ENCODE results near the gene CCDC97.
A peak's percentile ranks its signal among the peaks of the same experiment; 100 is the strongest.
"Not testable (repeated sequence)": the region's sequence is repeated elsewhere in the genome, so short reads cannot be mapped to it uniquely, and the experiment has no call there.

The CCDC97 gene

DNA sequence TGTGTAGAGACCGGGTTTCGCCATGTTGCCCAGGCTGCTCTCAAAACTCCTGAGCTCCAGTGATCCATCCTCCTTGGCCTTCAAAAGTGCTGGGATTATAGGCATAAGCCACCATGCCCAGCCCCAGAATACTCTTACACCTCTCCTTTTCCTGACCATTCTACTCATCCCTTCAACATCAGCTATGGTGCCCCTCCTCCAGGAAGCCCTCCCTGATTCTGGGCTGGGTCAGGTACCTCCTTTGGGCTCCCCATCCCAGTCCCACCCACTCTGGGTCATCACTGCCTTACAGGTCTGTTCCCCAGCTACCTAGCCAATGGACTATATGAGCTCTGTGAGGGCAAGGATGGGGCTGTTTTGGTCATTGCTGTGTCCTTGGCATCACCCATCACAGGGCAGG is 34.2 kb downstream of the CCDC97 start:
- DNase-seq: no peak

GRCh38 chr19:41346916-41347315 is 36.9 kb downstream of the CCDC97 start:
- DNase-seq: not testable (repeated sequence)

GRCh38 chr19:41350735-41351338 is 40.9 kb downstream of the CCDC97 start:
- DNase-seq: no peak

GRCh38 chr19:41351339-41352245 is 41.6 kb downstream of the CCDC97 start:
- peak; percentile 80 for DNase-seq

DNA sequence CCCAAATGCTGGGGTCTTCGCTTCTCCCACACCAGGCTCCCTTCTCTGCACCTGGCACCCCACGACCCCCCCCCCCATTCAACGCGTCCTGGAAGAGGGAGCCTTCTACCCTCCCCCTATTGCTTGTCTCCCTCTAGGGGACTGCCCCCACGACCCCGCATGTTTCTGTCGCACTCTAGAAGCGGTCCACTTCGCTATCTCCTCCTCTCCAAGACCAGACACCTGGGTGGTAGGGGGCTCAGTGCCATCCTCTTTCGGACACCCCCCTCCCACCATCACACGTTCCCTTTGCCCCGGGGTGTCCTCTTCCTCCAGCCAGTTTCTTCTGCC is 42.3 kb downstream of the CCDC97 start:
- DNase-seq: no peak

DNA sequence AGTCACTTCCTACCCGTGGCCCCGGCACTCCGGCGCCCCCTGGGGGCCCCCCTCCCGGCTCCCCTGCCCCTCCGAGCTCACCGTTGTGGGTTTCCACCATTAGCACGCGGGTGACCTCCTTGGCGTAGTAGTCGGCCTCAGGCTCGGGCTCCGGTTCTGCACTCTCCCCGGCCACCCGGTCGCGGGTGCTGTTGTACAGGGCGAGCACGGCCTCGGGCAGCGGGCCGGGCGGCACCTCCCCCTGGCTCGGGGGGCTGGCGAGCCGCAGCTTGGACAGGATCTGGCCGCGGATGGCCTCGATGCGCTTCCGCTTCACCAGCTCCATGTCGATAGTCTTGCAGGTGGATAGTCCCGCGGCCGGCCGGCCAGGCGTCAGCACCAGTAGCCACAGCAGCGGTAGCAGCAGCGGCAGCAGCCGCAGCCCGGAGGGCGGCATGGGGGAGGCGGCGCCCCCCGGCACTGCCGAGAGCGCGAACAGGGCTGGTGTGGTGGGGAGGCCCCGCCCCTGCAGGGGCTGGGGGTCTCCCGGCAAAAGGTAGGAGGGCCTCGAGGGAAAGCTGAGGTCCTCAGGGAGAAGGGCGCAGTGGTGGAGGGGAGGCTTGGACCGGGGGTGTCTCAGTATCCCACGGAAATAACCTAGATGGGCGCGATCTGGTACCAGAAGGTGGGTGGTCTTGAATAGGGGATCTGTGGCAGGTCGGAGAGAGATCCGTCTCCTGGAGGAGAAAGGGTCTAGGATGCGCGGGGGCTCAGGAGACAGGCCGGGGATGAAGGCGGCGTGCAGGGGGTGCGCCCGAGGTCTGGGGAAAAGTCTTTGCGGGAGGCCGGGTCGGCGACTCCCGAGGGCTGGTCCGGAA is 42.9 kb downstream of the CCDC97 start:
- peak; percentile 83 for DNase-seq

DNA sequence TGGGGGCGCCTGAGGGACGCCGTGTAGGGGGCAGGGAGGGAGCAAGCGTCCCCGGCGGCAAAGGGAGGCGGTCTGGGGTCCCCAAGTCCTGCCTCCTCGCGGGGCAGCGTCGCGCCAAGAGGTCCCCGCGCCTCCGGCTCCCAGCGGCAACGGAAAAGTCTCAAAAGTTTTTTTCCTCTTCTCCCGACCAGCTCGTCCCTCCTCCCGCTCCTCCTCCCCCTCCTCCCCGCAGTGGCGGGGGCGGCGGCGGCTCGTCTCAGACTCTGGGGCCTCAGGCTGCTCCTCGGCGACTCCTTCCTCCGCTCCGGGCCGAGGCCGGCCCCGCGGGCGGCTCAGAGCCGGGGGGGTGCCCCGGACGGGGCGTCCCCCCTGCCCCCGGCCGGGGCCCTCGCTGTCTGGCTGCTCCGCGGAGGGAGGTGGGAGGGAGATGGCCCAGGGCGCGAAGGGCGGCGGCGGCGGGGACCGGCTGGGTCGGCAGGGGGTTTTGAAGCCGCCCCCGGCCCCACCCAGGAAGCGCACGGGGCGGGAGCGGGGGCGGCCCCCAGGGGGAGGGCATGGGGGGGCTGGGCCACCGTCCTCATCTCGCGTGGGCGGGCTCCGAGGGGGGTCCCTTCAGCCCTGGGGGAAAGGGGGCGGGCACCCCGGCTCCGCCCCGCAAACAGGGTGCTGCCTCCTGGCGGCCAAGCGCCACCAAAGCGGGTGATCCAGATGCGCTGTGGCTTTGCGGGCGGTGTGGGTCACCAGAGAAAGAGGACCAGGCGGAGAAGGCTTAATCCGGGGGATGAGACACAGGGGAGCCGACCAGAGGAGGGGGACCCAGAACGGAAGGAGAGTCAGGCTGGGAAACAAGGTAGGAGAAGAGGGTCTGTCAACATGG is 43.7 kb downstream of the CCDC97 start, which contains the start of gene TGFB1:
TGFB1 (minus strand) TSS at position 457 of the 877 bp plus-strand sequence. CDS start 878 bp downstream, outside the sequence.
- DNase-seq: peak; percentile 92

DNA sequence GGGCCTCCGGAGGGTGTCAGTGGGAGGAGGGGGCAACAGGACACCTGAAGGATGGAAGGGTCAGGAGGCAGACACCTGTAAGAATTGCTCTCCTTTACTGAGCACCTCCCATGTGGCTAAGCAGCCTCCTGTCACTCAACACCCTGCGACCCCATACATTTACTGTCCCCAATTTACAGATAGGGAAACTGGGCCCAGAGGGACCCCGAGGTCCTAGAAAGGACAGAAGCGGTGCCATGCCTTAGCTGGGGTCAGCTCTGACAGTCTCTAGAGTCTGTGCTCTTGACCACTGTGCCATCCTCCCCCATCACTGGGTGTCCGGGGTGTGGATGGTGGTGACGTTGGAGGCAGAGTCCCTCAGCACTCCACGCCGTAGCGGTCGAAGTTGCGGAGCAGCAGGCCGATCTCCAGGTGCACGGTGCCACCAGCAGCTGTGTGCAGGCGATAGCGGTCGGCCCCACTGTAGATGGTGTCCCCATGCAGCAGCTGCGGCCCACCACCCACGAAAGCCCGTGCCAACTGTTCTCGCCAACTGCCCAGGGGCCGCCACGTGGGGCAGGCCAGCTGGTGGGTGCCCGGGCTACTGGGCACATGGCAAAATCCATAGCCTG is 44.5 kb downstream of the CCDC97 start:
- no peak for DNase-seq

GRCh38 chr19:41355035-41355434 is 45.1 kb downstream of the CCDC97 start:
- no peak for DNase-seq

DNA sequence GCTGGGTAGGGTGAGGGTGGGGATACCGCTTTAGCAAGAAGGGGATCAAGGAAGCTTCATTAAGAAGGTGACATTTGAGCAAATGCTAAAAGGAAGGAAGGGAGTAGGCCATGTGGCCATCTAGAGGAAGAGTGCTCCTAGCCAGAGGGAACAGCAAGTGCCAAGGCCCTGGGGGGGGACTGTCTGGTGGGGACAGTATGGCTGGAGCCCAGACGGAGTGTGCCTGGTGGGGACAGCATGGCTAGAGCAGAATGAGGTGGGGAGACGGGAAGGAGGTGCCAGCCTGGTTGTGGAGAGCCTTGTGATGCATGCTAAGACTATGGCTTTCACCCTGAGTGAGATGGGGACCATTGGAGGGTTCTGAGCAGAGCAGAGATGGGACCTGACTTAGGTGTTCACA is 45.8 kb downstream of the CCDC97 start:
- DNase-seq: no peak

DNA sequence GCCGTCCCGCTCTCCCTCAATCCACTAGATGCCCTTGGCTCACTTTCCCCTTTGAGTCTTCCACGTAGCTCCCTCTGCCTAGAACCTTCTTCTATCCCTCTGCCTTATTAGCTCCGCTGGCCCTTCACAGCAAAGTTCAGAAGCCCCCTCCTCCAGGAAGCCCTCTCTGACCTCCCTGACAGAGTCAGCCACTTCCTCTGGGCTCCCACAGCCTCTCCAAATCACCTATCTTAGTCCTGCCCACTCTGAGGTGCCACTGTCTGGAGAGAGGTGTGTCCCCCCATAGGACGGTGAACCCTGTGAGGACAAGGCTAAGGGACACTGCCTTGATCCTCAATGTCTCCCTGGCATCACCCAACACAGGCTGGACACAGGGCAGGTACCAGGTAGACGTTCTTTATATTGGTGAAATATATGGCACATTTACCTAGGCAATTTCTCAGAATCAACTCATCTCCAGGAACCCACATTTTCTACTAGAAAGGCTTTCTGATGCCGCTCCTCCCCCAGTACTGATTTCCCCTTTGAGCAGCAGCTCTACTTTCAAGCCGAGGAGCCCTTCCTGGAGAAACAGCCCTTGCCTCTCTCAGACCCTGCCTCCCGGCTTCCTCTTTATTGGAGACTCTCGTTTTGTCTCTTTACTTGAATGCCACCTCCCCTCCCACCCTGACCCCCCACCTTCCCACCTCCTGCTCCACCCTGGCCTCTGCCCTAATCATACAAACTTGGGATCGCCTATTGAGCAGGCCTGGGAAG is 47.2 kb downstream of the CCDC97 start:
- DNase-seq: no peak

GRCh38 chr19:41357746-41358145 is 47.8 kb downstream of the CCDC97 start:
- no peak for DNase-seq

DNA sequence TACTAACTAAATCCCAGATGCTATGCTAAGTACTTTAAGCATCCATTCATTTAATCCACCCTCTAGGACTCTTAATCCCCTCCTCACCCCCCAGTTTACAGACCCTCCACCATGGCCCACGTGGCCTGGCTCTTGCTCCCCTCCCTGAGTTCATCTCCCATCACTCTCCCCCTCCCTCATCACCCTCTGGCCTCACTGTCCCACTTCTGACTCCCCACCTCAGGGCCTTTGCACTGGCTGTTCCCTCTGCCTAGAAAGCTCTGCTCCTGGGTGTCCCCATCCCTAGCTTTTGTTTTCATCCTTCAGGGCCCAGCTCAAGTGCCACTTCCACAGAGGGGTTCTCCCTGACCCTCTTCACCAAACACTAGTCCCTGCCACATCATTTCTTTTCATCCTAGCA is 49.8 kb downstream of the CCDC97 start:
- DNase-seq: no peak

DNA sequence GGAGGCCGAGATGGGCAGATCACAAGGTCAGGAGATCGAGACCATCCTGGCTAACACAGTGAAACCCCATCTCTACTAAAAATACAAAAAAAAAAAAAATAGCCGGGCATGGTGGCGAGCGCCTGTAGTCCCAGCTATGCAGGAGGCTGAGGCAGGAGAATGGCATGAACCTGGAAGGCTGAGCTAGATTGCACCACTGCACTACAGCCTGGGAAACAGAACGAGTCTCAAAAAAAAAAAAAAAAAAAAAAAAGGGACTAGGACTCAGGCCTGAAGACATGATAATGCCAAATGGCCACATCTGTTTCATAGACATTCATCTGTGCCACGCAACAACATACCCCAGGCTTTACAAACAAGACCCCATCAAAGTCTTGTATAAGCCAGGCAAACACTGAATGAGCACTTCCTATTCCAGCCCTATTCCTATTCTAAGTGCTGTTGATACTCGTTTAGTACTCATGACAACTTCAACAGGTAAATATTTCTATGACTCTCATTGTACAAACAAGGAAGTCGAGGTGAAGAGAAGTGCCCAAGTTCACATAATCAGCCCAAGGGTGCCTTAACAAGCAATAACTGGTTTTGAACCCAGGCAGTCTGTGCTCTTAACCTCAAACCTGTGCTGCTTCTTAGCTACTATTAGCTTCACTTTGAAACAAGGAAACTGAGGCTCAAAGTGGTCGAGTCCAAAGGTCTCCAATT is 52.3 kb downstream of the CCDC97 start:
- no peak for DNase-seq

DNA sequence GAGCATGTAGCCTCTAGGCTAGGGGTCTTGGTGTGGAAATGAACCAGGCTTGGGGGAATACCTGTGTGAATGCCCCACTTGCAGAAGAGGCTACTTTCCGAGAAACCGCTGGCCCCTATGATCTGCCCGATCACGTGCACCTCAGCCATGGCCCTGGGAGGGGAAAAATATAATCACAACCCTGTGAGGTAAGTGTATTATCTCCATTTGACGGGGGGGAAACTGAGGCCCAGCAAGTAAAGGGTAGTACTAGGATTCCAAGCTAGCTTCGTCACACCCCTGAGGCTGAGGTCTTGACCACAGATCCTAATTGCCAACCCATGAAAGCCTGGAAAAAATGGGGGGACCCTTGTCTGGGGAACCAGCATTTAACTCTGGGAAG is 53.4 kb downstream of the CCDC97 start:
- DNase-seq: no peak

DNA sequence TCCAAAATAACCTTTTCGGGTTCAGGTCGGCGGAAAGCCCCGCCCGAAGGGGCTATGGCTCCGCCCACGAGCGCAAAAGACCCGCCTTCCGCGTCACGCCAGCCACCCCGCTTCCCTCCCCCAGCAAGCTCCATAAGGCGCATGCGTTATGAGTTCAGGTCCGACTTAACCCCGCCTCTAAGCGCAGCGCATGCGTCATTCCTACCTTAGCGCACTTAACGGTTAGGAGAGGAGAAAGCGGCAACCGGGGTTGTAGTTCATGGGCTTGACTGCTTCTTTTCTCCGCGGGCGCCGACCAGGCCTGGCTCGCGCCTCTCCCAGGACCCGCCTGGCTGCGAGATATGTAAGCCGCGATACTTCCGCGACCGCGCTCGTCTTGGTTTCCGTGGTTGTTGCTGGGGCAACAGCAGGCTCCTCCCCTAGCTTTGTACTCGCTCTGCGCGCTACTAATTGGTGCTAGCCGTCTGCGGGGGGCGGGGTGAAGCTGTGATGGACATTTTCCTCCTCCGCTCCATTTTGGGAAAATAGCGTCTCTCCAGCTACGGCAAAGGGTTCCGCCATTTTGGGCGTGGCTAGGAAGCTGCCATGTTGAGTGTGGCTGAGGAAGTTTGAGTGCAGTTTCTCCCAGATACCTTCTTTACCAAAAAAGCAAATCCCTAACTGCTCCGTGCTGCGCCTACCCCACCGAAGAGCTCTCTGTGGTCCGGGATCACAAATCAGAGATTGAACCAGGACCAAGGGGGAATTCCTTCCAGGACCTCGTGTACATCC is 54.0 kb downstream of the CCDC97 start, which contains the start of gene B9D2:
B9D2 (minus strand) TSS at position 397 of the 771 bp plus-strand sequence. CDS start 630 bp downstream, outside the sequence.
- DNase-seq: peak; percentile 97

GRCh38 chr19:41364524-41365391 is 54.8 kb downstream of the CCDC97 start:
- DNase-seq: no peak

DNA sequence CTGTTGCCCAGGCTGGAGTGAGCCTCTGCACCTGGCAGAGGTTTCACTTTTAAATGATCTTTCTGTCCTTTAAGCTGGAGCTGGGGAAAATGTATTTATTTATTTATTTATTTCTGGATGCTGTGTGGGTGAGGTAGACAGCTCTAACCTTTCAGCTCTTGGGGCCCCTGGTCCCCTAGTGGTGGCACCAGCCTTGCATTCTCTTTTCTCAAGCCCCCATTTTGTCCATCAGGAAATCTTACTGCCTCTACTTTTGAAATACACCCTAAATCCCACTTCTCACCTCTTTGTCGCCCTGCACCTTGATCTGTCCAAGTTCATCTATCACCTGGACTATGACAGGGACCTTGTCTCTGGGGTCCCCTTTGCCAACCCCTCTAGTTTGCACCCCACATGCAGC is 56.1 kb downstream of the CCDC97 start:
- no peak for DNase-seq
